ENCODE results near the gene GABRD.

GABRD gene

DNA sequence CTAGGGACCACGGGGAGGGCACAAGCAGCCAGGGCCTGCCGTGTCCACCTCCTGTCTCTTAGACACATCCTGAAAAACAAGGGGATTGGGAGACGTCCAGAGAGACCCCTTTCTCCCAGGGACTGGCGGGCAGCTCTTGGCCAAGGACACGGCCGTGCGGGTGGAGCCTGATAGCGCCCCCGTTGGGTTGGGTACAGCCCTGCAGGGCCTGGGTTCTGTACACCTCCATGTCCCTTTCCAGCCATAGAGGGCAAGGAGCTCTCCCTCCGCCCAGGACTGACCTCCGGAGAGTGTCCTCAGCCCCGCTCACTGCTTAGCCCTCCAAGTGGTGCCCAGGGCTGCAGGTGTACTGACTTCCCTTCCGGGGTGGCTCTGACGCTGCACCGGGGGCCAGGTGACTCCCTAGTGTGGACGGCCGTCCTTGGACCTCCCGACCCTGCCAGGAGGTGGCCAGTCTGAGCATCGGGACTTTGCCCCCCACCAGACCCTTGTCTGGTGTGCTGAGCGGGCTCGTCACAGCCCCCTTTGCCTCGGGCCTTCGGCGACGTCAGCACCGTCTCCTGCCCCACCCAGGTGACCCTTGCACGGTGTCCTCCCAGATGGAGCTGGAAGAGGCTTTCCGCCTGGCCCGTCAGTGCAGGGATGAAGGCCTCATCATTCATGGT, 36.9 kb downstream of the GABRD start:
- DNase-seq, result no peak

DNA sequence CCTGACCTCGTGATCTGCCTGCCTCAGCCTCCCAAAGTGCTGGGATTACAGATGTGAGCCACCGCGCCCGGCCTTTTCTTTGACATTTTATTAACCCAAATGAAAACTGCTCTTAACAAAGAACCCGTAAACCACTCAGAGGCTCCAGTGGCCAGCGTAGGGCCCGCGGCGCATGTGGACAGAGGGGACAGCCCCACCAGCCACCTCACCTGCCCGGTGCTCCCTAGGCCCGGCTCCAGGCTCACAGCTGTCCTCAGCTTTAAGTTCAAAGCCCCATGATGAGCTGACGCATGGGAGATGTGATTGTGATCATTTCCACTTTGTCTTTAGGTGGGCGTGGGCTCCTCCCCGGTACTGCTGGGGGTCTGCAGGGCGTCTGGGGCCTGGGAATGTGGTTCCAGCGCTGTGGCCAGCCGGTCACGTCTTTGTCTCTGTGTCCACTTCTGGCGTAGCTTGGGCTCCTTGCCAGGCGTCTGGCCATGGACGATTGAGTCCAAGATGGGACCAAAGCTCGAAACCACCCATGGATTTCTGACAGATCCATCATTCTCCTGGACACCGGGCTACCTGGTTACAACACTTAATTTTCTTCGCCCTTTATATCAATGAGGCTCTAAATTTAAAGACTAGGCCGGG, 37.9 kb downstream of the GABRD start:
- no peak for DNase-seq

DNA sequence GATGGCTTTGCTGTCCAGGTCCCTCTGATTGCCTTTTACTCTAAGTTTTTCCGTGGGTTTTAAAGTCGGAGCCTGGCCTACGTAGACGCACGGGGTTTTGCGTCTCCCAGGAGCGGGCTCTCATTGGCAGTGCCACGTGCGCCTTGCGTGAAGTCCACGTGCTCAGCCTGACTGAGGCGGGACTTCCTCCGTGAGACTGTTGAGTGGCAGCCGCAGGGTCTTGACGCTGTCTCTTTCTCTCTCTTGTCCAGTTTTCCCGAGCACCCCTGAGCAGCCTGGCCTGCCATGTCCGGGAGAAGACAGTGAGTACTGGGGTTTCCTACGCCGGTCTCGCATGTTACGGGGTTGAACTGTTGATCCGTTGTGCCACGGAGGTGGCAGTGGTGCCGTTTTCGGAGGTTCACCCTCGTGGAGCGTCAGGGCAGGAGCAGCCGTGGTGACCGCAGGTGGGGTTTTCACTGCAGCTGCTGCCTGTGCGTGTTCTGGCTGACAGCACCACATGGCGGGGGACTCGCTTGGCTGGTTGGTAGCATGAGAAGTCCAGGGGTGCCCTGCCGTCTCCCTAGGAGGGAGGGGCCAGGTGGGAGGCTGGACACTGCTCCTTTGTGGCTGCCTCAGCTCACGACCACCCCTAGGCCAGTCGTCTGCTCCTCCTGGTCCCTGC, 40.3 kb downstream of the GABRD start:
- DNase-seq, result no peak

DNA sequence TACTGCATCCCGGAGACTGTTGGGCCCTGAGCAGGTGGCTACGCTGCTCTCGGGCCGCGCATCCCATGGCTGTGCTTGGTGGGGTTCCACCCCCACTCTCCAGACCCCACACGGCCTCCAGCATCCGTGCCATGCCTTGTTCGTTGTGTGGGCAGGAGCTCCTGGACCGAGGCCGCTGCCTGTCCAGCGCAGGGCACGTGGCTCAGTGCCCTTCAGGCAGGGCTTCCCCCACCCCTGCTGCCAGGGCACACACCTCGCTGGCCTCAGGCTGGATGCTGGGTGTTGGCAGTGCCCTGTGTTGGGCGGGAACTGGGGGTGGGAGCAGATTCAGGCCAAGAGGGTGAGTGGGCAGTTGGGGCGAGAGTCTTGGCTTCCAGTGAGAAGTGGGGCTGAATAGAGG, 40.9 kb downstream of the GABRD start:
- DNase-seq, result no peak

DNA sequence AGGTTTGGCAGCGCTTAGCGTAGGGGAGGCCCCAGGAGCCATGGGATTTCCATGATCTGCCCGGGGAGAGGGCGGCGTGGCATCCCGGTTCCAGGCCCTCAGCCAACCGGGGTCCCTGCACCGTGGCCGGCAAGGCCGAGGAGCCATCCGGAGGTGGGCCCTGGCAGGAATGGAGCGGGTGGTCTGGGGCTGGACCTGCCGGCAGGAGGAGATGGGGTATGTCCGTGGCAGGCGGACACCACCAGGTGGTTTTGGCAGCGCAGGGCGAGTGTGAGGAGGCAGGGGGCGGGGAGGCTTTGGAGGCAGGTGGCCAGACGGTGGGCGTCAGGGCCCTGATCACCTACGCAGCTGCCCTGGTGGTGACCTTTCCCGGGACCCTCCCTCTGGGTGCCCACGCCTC, 41.4 kb downstream of the GABRD start:
- DNase-seq, result no peak

DNA sequence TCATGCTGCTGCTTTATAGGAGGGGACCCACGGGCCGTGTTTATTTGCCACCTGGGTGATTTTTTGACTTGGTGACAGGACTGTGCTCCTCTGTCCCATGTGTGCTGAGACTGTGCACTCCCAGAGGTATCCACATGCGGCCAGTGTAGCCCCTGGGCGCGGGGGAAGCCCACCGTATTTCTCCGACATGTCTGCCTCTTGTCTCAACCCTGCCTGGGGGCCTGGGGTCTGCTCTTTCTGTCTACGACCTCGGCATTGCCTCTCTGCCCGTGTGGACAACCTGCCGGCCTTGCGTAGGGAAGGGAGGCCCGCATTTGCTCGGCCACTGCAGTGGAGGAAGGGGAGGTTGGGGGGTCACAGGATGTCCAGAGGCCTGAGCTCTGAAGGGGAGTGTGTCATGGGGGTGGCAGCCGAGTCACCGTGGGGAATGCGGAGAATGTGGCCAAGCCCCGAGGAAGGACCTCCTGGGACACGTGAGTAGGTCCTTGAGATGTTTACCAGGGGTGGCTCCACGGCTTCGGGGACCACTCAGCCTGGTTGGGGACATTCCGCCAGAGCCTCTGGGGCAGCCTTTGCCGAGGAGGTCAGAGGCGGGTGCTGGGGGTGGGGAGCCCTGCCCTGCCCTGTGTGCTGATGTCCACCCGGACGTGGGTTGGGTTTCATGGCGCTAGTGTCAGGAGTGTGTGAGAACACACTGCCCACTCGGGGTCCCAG, 42.1 kb downstream of the GABRD start:
- no peak for DNase-seq

DNA sequence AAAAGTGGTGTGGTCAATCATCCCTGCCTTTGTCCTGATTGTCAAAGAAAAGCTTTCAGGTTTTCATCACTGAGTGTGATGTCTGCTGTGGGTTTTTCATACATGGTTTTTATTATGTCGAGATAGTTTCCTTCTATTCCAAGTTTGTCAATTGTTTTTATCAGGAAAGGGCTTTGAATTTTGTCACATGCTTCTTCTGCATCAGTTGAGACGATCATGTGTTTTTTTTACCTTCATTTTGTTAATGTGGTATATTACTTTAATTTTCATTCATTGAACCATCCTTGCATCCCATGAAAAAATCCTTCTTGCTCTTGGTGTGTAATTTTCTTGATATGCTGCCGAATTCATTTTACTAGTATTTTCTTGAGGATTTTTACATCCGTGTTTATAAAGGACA, 46.6 kb downstream of the GABRD start:
- DNase-seq, result no peak

DNA sequence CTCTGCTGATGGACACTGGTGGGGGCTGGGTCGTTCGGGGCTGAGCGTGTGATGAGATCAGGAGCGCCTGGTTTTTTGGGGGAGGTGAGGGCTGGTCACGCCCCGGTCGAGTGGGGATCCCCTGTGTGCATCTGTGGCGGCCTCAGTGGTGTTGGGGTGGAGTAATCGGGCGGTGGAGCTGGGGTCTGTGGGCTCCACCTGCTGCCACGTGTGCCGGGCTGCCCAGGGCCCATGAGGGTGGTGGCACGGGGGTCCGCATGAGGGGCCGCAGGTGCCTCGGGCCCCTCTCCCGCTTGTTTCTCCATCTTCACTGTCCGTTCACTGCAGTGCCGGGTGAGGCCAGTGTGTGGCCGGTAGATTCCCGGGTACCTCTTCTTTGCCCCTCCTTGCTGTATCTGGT, 48.2 kb downstream of the GABRD start:
- no peak for DNase-seq

DNA sequence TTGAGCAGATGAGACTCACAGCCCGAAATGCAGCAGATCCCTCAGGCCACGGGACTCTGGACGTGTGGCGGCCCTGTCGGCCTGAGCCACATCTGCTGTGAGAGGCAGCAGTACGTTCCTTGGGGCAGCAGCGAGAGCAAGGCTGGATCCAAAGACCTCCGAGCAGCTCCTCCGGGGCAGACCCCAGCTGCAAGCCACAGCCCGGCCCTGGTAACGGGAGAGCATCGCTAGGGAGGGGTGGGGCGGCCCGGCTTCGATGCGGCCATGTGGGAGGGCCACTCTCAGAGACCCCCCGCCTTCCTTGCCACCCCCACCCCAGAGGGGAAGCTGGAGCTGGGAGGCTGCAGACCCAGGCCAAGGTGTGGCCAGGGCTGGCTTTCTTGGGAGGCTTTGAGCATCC, 48.8 kb downstream of the GABRD start:
- DNase-seq, result no peak

DNA sequence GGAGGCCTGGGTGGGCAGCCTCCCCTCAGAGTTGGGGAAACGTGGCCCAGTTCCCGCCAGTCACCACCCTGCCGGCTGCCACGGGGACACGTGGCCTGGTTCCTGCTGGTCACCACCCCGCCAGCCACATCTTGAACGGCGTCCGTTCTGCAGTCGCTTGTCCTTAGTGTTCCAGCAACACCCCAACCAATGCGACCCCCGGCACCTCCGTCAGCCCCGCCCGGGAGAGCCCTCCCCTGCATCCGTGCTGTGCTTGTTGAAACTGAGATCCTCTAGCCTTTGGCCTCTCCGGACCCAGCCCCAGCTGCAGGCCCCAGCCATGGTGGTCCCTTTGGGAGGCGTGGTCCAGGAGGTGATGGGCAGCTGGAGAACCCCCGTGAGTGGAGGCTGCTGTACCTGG, 49.8 kb downstream of the GABRD start:
- DNase-seq, result no peak

DNA sequence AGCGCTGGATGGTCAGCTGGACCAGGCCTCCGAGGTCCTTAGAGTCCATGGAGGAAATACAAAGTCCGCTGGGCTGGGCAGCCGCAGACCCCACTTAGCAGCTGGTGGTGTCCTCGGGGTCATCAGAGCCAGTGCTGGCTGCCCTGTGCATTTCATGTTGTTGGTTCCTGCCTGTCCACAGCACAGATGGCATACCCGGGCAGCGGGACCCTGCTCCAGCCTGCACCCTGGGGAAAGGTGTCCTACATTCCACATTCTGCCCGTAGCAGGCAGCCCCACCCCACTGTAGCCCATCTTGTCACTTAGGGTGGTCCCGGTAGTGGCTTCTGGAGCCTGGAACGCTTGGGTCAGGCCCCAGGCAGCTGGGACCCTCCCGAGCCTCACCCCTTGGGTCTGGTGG, 50.9 kb downstream of the GABRD start:
- DNase-seq, result no peak

DNA sequence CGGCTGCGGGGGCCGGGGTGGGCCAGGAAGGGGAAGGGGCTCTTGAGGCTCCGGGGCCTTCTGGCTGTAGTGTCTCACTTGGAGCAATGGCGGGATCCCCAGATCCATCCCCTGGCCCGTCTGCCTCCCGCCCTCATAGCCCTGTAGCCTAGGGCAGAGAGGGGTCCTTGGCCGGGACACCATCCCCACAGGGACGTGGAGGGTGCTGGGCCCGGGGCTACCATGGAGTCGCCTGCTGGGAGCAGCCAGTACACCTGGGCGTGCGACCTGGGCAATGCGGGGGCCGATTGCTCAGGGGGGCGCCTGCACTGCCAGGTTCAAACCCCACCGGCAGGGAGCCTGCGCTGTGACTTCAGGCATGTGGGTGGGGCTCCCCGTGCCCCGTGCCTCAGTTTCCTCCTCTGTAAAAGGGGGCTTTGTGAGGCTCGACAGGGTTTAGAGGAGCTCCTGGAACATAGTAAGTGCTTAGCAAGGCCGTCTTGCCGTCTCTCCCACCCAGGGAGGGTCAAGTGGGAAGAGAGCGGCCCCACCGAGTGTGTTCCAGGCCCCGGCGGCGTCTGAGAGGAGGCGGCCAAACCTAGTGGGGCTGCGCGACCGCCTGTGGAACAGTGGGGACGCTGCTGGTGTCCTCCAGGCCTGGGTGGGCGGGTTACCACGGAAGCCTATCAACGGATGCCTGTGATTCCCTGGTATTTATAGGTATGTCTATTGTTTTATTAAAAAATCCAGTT, 51.8 kb downstream of the GABRD start:
- no peak for DNase-seq

DNA sequence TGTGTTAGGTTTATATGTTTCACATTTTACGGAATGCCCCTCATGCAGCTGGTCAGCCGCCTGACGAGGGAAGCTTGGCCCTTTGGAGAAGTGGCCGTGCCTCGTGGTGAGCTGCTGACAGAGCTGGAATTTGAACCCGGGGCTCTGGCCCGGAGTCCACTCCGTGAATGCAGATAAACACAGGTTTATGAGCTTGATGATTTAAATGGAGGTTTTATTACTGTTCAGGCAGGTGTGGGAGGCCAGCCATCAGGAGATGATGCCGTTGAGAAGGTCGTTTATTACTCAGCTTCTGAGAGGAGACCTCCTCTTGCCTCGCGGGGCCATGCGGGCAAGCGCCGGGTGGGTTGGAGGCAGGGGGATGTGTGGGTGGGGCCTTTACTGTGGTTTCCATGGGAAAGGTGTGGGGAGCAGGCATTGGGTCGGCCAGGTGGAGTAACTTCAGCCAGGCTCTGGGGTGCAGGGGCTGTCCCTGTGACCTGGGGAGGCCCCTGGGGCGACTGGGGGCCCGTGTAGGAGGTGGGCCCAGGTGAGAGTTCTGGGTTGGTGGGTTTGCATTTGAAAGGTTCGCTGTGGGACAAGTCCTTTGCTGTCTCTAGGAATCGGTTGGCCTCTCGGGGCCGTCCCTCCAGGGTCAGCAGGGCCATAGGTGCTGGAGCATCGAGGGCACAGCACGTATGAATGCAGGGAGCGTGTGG, 53.1 kb downstream of the GABRD start:
- no peak for DNase-seq

DNA sequence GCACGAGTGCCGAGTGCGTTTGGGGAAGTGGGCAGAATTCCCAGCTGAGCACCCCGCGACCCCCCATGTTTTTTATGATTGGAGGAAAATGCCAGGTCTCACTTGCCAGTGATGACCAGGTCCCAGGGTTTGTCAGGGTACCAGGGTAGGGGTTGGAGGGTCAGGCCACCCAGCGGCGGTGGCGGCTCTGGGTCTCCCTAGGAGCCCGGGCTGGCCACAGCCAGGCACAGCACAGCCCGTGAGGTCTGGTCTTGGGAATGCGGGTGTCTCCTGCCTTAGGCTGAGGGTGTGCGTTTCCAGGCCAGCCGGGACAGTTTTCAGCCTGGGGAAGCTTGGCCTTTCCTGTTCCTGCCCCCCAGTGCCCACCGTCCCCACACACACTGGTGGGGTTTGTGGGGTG, 53.7 kb downstream of the GABRD start:
- DNase-seq, result no peak

DNA sequence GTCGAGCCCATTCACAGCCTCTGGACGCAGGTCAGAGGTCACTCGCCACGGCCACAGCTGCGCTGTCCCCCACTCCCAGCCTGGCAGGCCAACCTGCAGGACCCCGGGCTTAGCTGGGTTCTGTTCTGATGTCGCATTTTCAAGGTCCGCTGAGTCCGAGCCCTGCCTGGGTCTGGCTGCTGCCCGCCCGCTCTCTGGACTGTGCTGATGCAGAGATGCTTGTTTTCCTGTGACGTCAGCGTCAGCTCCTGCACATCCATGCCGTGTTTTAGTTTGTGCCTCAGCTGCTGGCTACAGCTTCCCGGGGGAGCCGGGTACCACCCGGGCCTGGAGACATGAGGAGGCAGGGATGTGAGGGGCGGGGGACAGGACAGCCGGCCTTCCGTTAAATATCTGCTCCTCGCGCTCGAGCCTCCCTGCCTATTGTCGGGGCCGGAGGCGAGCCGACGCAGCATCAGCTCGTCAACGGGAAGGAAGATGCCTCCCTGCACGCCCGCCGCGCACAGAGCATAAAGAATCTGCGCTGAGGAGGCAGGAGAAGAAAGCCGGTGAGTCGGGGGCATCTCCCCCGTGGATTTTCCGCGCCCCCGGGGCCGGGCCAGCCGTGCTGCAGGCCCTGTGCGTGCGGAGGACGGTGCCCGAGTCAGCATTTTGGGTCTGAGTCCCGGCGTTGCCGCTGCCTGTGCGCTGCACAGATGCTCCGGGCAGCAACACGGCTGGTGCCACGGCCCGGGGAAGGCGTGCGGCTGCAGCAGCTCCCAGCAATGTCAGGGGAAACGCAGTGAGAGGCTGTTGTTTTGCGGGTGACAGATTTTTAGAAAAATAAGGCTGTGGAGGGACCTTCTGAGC, 54.5 kb downstream of the GABRD start:
- DNase-seq, result no peak

DNA sequence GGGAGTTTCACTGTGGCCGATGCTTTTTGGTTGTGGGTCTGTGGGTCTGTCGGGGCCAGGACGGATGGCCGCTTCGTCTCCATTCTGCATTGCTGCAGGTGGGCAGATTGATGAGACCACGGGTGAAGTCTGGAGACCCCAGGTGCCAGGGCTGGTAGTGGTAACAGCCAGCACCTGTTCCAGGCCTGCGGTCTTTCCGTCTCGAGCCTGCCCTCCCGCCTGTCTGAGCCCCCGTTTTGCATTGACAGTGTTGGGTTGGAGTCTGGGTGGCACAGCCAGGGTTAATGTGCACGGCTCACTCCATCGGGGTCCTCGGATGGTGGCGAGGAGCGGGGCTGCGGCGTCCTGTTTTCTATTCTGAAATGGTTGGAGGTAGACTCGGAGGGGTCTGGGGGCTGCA, 55.3 kb downstream of the GABRD start:
- DNase-seq, result no peak

DNA sequence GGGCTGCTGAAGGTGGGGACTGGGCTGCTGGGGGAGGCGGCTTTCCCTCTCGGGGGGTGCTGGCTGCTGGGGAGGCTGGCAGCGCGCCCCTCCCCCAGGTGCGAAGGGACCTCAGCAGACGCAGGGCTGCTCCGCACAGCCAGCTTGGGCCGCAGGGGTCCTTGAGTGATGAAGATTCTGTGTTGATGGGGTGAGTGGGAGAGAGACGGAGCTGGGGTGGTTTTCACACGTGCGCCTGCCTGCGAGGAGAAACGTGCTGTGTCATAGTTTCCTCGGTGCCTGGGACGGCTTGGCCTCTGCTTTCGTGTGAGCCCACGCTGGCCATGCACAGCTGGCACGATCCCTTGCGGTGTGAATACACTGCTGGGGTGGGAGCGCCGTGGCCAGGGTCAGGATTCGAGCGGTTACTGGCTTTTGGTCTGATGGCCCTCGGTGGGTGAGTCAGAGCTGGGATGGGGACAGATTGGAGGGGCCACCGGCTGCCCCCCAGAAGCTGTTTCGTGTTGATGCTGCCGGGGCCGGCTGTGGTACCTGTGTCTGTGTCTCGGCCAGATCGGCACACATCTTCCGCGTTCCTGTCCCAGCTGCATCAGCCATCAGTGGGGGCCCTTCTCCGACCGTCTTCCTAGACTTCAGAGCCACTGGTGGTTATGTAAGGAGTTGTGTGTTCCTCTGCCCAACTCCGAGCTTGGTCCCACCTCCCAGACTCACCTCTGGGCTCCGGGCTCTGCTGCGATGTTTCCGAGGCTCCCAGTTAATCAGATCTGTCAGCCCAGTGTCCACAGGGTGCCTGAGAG, 56.0 kb downstream of the GABRD start:
- no peak for DNase-seq

DNA sequence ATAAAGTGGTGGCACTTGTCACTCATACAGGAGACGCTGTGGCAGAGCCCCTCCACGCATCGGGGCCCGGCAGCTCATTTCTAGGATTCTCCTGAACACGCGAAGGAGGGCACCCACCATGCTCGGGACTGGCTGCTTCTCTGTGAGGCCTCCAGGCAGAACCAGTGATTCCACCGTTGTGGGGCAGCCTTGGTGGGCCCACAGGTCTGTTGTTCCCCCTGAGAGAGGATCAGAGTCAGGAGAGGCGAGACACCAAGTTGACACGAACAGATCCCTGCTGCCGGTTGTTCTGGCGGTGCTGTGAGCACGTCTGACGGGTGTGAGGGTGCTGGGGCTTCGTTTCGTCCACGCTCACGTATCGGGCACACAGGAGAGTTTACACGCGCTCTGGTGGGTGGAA, 57.7 kb downstream of the GABRD start:
- no peak for DNase-seq

DNA sequence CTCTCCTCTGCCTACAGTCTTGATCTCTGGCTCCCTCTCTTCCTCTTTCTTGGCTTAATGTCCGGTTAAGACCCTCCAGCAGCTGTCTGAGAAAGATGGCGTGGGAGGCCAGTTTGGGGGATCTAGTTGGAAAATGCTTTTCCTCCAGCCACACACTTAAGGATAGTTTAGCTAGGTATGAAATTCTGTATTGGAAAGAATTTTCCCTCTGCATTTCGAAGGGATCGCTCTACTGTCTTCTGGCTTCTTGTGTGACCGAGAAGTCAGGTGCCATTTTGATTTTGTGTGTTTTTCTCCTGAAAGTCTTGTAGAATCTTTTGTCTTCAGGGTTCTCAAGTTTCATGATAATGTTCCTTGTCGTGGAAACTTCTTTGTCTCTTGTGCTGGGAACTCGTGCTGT, 59.0 kb downstream of the GABRD start:
- no peak for DNase-seq

DNA sequence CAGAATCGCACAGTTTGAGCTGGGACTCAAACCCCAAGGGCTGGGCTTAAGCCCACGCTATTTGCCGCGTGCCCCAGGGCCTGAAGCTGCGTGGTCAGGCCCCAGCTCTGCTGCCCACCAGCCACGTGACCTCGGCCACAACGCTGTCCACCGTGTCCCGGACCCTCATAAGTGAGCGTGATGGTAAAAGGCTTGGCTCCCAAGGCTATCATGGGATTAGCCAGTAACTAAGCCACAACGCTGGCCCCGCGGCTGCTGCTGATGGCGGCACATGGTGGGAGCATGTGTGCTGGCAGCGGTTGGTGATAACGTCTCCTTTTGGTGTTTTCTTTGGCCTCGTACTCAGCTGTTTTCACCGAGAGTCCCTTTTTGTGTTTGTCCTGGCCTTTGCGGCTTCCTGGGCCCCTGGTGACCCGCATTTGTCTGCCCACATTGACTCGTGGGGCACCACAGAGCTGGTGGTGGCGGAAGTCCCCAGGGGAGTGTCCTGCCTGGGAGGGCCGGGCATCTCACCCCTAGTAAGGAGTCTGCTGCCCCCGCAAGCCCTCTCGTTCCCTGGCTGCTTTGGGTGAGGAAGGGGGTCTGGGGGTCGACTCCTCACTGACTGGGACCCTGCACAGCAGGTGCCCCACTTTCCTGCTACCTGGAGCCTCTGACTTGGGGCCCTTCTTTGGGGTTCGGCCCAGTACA, 60.4 kb downstream of the GABRD start:
- DNase-seq, result no peak
